GM12801 (cell line): ENCODE data around the gene IFITM2.

Experiments used
- TF ChIP-seq, protein P1 (sequence below): IDR thresholded peaks from one replicate; pipeline ENCODE4 v1.5.1; 2011; ENCODE audit warnings: control low read depth; ENCODE audit not compliant: insufficient read length; ENCODE audit errors: extremely low read depth

The IFITM2 gene

DNA sequence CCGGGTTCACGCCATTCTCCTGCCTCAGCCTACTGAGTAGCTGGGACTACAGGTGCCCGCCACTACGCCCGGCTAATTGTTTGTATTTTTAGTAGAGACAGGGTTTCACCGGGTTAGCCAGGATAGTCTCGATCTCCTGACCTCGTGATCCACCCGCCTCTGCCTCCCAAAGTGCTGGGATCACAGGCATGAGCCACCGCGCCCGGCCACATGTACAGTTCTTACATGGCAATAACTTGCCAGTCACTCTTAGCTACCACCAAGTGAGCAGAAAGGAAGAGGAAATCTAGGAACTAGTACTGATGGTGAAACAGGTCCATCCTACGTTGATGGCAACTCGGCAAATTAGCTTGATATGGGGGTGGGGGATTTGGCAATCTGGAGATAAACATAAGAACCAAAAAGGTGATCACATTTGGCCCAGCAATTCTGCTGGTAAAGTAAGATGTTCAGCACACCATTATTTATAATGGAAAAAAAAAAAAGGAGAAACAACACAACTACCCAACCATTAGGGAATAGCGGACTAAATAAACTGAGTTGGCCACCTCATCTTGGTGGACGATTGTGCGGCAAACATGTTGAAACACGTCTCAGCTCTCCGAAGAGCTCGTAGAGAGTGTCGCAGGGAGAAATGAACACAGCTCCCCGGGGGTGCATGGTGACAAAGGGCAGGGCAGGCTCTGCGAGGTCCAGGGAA lies 24.1 kb upstream of the IFITM2 start:
- TF ChIP-seq, protein P1, sequence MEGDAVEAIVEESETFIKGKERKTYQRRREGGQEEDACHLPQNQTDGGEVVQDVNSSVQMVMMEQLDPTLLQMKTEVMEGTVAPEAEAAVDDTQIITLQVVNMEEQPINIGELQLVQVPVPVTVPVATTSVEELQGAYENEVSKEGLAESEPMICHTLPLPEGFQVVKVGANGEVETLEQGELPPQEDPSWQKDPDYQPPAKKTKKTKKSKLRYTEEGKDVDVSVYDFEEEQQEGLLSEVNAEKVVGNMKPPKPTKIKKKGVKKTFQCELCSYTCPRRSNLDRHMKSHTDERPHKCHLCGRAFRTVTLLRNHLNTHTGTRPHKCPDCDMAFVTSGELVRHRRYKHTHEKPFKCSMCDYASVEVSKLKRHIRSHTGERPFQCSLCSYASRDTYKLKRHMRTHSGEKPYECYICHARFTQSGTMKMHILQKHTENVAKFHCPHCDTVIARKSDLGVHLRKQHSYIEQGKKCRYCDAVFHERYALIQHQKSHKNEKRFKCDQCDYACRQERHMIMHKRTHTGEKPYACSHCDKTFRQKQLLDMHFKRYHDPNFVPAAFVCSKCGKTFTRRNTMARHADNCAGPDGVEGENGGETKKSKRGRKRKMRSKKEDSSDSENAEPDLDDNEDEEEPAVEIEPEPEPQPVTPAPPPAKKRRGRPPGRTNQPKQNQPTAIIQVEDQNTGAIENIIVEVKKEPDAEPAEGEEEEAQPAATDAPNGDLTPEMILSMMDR: no peak

DNA sequence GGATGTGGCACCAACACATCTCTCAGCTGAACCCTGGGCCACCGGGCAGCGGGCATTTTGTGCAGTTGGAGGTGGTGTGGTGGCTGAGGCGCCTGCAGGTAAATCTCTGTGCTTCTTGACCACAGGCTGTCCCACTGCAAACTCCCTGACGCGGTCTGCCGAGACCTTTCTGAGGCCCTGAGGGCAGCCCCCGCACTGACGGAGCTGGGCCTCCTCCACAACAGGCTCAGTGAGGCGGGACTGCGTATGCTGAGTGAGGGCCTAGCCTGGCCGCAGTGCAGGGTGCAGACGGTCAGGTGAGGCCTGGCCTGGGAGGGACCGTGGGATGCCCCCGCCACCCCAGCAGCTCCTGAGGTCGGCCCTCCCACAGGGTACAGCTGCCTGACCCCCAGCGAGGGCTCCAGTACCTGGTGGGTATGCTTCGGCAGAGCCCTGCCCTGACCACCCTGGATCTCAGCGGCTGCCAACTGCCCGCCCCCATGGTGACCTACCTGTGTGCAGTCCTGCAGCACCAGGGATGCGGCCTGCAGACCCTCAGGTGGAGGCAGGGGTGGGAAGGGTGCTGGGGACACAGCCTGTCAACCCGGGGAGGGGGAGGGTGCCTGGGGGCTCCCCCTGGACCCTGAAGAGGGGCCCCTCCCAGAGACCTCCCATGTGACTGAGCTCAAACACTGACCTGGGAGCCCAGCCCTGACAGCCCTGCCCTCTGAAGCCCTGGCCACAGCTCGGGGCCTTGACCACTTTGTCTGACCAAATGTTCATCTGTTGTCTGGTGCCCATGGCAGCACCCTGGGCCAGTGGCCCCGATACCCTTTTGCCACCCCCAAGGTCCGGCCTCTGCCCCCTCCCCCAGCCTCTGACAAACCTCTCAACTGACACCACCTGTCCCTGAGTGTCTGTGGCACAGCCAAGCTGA lies 23.3 kb upstream of the IFITM2 start:
- TF ChIP-seq, protein P1: no peak

DNA sequence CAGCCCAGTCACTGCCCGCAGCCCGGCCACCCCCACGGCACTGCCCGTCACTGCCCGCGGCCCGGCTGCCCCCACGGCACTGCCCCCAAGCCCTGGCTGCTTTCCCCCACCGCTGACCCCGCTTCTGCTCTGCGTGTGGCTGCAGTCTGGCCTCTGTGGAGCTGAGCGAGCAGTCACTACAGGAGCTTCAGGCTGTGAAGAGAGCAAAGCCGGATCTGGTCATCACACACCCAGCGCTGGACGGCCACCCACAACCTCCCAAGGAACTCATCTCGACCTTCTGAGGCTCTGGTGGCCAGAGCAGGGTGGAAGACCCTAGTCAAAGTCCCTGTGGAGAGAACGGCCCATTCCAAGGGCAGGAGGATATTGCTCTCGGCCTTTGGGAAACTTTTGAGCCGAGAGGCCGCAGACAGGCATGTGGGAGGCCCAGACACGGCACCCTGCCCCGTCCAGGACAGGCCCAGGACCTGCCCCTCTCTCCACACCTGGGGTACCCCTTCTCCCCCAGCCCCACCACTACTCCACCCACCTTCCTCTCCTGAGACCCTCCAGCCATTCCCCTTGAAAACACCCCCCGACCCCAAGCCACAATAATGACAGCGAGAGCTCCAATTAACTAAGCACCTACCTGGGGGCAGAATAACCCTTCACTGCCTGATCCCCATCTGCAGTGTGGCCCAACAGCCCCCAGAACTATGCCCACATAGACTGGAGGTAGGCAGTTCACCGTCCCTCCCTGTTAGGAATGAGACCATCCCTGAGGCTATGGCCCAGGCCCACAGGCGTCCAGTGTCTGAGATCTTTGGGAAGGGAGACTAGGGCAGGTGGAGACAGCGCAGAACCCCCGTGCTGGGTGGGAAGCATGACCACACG lies 22.4 kb upstream of the IFITM2 start:
- TF ChIP-seq, protein P1: no peak

DNA sequence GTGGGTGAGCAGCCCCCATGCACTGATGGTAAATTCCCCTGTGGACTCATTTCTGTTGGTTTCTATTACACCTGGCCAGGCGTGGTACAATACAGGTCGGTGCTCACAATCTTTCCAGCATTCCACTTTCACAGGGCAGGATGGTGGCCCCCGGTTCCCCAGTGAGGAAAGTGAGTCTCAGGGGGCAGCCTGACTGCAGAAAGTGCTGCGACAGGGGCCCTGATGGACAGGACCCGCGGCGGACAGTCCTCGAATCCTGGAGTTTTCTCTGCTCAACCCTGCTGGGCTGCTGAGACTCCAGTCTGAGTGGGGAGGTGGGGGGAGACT lies 21.8 kb upstream of the IFITM2 start:
- TF ChIP-seq, protein P1: no peak

DNA sequence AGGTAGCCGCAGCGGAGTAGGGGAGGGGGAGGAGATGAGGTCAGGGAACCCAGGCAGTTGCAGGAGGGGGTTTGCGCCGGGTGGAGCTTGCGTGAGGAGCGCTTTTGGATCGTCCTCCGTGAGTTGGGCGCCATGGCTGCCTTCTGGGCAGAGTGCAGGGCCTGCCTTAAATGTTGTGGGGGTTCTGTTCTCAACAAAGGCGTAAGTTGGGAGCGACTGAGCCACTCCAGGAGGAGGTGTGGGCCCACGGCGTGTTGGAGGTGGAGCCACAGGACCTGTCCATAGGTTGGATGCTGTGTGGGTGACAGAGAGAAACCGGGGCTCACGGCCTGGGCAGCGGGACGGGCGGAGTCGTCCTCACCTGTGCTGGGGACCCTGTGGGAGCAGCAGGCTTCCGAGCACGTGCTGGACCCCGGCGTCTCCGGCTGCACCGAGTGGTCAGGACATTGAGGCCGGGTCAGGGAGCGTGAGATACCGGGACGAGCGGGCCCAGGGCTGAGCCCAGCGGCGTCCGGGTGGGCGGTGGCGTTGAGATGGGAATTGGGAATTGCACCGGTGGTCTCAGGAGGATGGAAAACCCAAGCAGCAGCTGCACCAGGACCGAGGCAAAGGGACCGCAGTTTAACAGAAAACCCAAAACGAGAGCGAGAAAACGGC lies 19.7 kb upstream of the IFITM2 start:
- TF ChIP-seq, protein P1: no peak

DNA sequence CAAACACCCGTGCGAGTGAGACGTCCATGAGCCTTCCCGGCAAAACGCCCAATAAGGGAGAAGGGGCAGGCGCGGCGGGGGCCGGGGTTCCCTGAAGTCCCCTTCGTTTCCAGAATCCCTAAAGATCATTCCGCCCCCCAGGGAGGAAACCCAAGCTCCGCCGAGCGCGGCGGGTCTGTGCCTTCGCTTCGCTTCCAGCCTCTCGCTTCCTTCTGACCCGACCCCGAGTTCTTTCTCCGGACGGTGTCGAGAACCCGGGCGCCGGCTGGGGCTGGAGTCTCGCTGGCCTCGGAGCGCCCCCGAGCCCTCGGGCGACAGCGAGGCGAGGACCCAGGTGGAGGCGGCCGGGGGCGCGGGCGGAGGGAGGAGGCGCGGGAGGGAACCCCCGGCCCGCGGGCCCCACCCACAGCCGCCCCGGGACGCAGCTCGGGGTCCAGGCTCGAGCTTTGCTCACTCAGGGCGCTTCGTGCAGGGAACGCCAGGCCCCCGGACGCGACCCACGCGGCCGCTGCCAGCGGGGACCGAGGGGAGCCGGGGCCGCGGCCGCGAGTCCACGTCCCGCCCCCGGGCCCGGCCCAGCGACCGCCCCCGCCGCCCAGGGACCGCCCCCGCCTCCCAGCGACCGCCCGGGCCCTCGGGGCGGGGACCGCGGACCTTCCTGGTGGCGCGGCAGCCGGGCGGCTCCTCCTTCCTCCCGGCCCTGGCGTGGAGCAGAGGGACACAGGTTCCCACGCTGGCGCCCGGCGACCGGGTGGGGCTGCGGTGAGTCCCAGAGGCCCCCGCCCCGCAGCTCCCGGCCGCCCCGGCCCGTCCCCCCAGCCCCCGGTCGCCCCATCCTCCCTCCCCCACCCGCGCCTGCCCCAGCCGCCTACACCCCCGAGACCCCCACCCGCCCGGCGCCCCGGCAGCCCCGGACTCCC lies 18.9 kb upstream of the IFITM2 start, which contains the start of gene PGGHG:
Gene PGGHG, plus strand, starts transcription at position 649 of the 920 bp plus-strand sequence. CDS start 691 bp downstream, outside the sequence.
- TF ChIP-seq, protein P1: no peak
